Liver (tissue), 9 donors: ENCODE results near the gene LPIN3. TPM values are rescaled to one million over a fixed set of nuclear protein-coding genes. Genes with fewer than 3 reads are reported as not detected.

Experiments used
- DNase-seq: peaks from one replicate; pipeline ENCODE4 v3.0.0-alpha.2; 2017; ENCODE audit warnings: low spot score
- H3K27ac ChIP-seq, 2 donors: one replicate each; pipeline ENCODE4 v1.7.0; 2013; ENCODE audit warnings: inconsistent platforms in 2 of 2, low read length in 2 of 2, control low read depth in 1 of 2, low read depth in 1 of 2, mild to moderate bottlenecking in 1 of 2
- H3K27me3 ChIP-seq, 4 donors: one replicate each; pipeline versions ENCODE4 v1.6.1 to v1.7.0; 2013; ENCODE audit warnings: low read length in 3 of 4, inconsistent platforms in 1 of 4, mild to moderate bottlenecking in 1 of 4, moderate library complexity in 1 of 4; ENCODE audit not compliant: control insufficient read depth in 4 of 4, insufficient read depth in 4 of 4
- H3K36me3 ChIP-seq, 4 donors: one replicate each; pipeline versions ENCODE4 v1.6.1 to v1.7.0; 2013; ENCODE audit warnings: low read length in 3 of 4, mild to moderate bottlenecking in 3 of 4, low read depth in 1 of 4, moderate library complexity in 1 of 4; ENCODE audit not compliant: control insufficient read depth in 4 of 4, insufficient read depth in 3 of 4
- H3K4me1 ChIP-seq, 4 donors: one replicate each; pipeline versions ENCODE4 v1.6.1 to v1.7.0; 2013; ENCODE audit warnings: low read length in 3 of 4, mild to moderate bottlenecking in 3 of 4, moderate library complexity in 1 of 4; ENCODE audit not compliant: control insufficient read depth in 4 of 4, insufficient read depth in 4 of 4
- H3K4me3 ChIP-seq, 3 donors: one replicate each; pipeline versions ENCODE4 v1.6.1 to v1.7.0; 2013; ENCODE audit warnings: low read length in 3 of 3, control low read depth in 1 of 3, low read depth in 1 of 3, mild to moderate bottlenecking in 1 of 3
- H3K9ac ChIP-seq, 2 donors: one replicate each; pipeline ENCODE4 v1.7.0; 2013; ENCODE audit warnings: low read length in 2 of 2, mild to moderate bottlenecking in 2 of 2, moderate library complexity in 2 of 2, control low read depth in 1 of 2, low read depth in 1 of 2
- H3K9me3 ChIP-seq, 4 donors: one replicate each; pipeline versions ENCODE4 v1.6.1 to v1.7.0; 2013; ENCODE audit warnings: low read length in 3 of 4; ENCODE audit not compliant: control insufficient read depth in 4 of 4
- ATF3 ChIP-seq: IDR thresholded peaks from 2 replicates; pipeline ENCODE4 v1.6.1; 2016; ENCODE audit warnings: antibody characterized with exemption
- CTCF ChIP-seq: fragments of 150-350 bp; IDR thresholded peaks from 2 replicates; pipeline ENCODE4 v1.5.1; 2017; ENCODE audit warnings: improper control_type of control experiment, low read depth, low read length; ENCODE audit not compliant: missing input control
- EGR1 ChIP-seq, 2 donors: IDR thresholded peaks; 2 replicates each; pipeline ENCODE4 v1.6.1; 2016 to 2018; ENCODE audit warnings: antibody characterized with exemption in 2 of 2, low read depth in 2 of 2
- FOXA1 ChIP-seq: IDR thresholded peaks from 2 replicates; pipeline ENCODE4 v1.6.1; 2016; ENCODE audit warnings: antibody characterized with exemption
- FOXA2 ChIP-seq: IDR thresholded peaks from 2 replicates; pipeline ENCODE4 v1.6.1; 2016; ENCODE audit warnings: antibody characterized with exemption
- GABPA ChIP-seq, 2 donors: IDR thresholded peaks in 1 of 2; conservative IDR thresholded peaks in 1 of 2; 2 replicates each; pipeline ENCODE4 v1.6.1; 2016; ENCODE audit warnings: antibody characterized with exemption in 2 of 2, mild to moderate bottlenecking in 1 of 2, moderate library complexity in 1 of 2
- HNF4A ChIP-seq, 2 donors: conservative IDR thresholded peaks; 2 replicates each; pipeline ENCODE4 v1.6.1; 2016; ENCODE audit warnings: antibody characterized with exemption in 2 of 2, mild to moderate bottlenecking in 2 of 2
- HNF4G ChIP-seq: IDR thresholded peaks from 2 replicates; pipeline ENCODE4 v1.6.1; 2016; ENCODE audit warnings: antibody characterized with exemption
- JUND ChIP-seq, 2 donors: IDR thresholded peaks; 2 replicates each; pipeline ENCODE4 v1.6.1; 2016; ENCODE audit warnings: antibody characterized with exemption in 2 of 2
- MAX ChIP-seq: IDR thresholded peaks from 2 replicates; pipeline ENCODE4 v1.6.1; 2016; ENCODE audit warnings: antibody characterized with exemption
- NR2F2 ChIP-seq: IDR thresholded peaks from 2 replicates; pipeline ENCODE4 v1.6.1; 2016; ENCODE audit warnings: antibody characterized with exemption
- RAD21 ChIP-seq, 2 donors: IDR thresholded peaks; 2 replicates each; pipeline ENCODE4 v1.6.1; 2016; ENCODE audit warnings: antibody characterized with exemption in 2 of 2, mild to moderate bottlenecking in 2 of 2
- REST ChIP-seq: IDR thresholded peaks from 2 replicates; pipeline ENCODE4 v1.6.1; 2016; ENCODE audit warnings: antibody characterized with exemption, mild to moderate bottlenecking
- RXRA ChIP-seq, 2 donors: IDR thresholded peaks; 2 replicates each; pipeline ENCODE4 v1.6.1; 2017 to 2018; ENCODE audit warnings: antibody characterized with exemption in 2 of 2, mild to moderate bottlenecking in 1 of 2
- SP1 ChIP-seq: IDR thresholded peaks from 2 replicates; pipeline ENCODE4 v1.6.1; 2018; ENCODE audit warnings: antibody characterized with exemption, mild to moderate bottlenecking
- TAF1 ChIP-seq: conservative IDR thresholded peaks from 2 replicates; pipeline ENCODE4 v1.6.1; 2016; ENCODE audit warnings: antibody characterized with exemption, mild to moderate bottlenecking
- YY1 ChIP-seq: IDR thresholded peaks from 2 replicates; pipeline ENCODE4 v1.6.1; 2016; ENCODE audit warnings: antibody characterized with exemption, mild to moderate bottlenecking
- ZBTB33 ChIP-seq: IDR thresholded peaks from 2 replicates; pipeline ENCODE4 v1.6.1; 2016; ENCODE audit warnings: antibody characterized with exemption
- WGBS: extraction: QIAGEN DNeasy Blood & Tissue Kit; methylation state at CpG from one replicate; pipeline ENCODE4 v1.1.7; 2013; 5-methylcytosine and 5-hydroxymethylcytosine counted together
- polyA plus RNA-seq, 2 donors: library from polyadenylated mRNA; stranded (reverse) in 1 of 2; unstranded in 1 of 2; fragments of 200-250 nt in 1 of 2; fragments of >200 nt in 1 of 2; fragmentation: Nextera tagmentation in 1 of 2; extraction: Ambion mirVana in 1 of 2; gene quantifications; one replicate each; pipeline versions ENCODE4 v1.2.1 to v1.2.3, GENCODE V29; 2013 to 2015
- total RNA-seq, 2 donors: library from RNA; depleted of rRNA; stranded (reverse); fragments of >200 nt; gene quantifications; one replicate each; pipeline ENCODE4 v1.2.3, GENCODE V29; 2014
- donor health status: healthy.
- donor health status: healthy.
- donor health status: healthy.
- donor health status: healthy.
- donor health status: healthy.

Gene LPIN3
- total and polyA plus RNA-seq, 4 donors, result 1.5 to 32.4 (median 13.4) TPM

GRCh38 chr20:41299899-41300298 is 40.7 kb upstream of the LPIN3 start:
- Histone ChIP-seq H3K27me3 (no peaks in the 10 kb centered on the region), H3K27ac (no peak overlapping the region), H3K36me3 (no peaks in the 10 kb centered on the region), H3K9me3 (no peaks in the 10 kb centered on the region), H3K9ac (no peak overlapping the region), H3K4me3 (no peak overlapping the region), H3K4me1 (peaks cover 7 to 32% (median 15%) of the 10 kb centered on the region in 4 donors)
- no peak for DNase-seq
- TF ChIP-seq ZBTB33, result no peak
- no peak for TF ChIP-seq JUND (IDR thresholded peaks at IDR 0.05)
- no peak for TF ChIP-seq RXRA (IDR thresholded peaks at IDR 0.05)
- no peak for TF ChIP-seq RAD21 (IDR thresholded peaks at IDR 0.05)
- TF ChIP-seq FOXA2, result no peak
- no peak for TF ChIP-seq MAX
- TF ChIP-seq REST, result no peak
- no peak for TF ChIP-seq CTCF
- no peak for TF ChIP-seq SP1
- TF ChIP-seq YY1, result no peak
- TF ChIP-seq TAF1, result no peak
- TF ChIP-seq HNF4A (conservative IDR thresholded peaks at IDR 0.05), result no peak
- TF ChIP-seq NR2F2, result no peak
- TF ChIP-seq FOXA1, result no peak
- TF ChIP-seq HNF4G, result no peak
- TF ChIP-seq GABPA (IDR thresholded peaks at IDR 0.05 in 1 of 2, conservative IDR thresholded peaks at IDR 0.05 in 1 of 2), result no peak
- TF ChIP-seq EGR1 (IDR thresholded peaks at IDR 0.05; ENCODE audit: low read depth in 2 of 2), result no peak
- TF ChIP-seq ATF3, result no peak
- 95% methylated on average over 3 of the region's 3 CpGs for WGBS
